ENCODE results near the gene NRXN3.

The NRXN3 gene

DNA sequence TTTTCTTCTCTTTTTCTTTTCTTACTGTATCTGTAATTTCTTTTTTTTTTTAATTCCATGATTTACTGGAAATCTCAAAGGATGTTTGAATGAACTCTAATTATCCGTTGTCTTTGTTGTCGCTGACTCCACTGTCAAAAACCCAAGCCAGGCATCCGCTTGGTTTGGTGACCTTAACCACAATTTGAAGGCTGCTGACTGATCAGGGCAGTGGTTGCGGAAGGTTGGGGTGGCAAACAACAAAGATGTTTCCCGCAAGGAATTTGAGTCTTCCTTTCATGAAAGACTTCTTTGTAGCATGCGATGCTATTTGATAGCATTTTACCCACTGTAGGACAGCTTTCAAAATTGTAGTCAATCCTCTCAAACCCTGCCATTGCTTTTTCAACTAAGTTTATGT, 1027.3 kb downstream of the NRXN3 start:
- TF ChIP-seq, protein P1, sequence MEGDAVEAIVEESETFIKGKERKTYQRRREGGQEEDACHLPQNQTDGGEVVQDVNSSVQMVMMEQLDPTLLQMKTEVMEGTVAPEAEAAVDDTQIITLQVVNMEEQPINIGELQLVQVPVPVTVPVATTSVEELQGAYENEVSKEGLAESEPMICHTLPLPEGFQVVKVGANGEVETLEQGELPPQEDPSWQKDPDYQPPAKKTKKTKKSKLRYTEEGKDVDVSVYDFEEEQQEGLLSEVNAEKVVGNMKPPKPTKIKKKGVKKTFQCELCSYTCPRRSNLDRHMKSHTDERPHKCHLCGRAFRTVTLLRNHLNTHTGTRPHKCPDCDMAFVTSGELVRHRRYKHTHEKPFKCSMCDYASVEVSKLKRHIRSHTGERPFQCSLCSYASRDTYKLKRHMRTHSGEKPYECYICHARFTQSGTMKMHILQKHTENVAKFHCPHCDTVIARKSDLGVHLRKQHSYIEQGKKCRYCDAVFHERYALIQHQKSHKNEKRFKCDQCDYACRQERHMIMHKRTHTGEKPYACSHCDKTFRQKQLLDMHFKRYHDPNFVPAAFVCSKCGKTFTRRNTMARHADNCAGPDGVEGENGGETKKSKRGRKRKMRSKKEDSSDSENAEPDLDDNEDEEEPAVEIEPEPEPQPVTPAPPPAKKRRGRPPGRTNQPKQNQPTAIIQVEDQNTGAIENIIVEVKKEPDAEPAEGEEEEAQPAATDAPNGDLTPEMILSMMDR (IDR thresholded peaks at IDR 0.05; ENCODE audit: borderline replicate concordance, insufficient read depth, low read depth, low read length) = no peak
- H3K4me3 ChIP-seq (ENCODE audit: low read depth, low read length) = no peak overlapping the region

DNA sequence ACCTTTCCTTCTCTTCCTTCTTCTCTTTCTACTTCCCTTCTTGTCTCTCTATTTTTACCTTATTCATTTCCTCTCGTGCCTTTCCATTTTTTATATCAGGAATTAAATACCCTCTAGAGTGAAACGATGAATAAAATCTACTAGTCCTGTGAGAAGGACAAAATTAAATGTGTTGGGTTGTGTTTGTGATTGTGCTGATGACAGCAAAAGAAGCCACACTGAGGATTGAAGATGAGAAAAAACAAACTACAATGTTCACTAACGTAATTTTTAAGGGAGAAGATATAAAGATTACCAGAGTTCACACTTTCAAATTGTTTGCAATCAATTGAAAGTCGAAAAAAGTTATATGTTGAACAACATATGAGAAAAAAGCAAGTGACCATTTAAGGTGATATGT, 1029.0 kb downstream of the NRXN3 start:
- H3K4me3 ChIP-seq (ENCODE audit: low read depth, low read length) = no peak overlapping the region
- TF ChIP-seq, protein P1 (IDR thresholded peaks at IDR 0.05; ENCODE audit: borderline replicate concordance, insufficient read depth, low read depth, low read length) = no peak

DNA sequence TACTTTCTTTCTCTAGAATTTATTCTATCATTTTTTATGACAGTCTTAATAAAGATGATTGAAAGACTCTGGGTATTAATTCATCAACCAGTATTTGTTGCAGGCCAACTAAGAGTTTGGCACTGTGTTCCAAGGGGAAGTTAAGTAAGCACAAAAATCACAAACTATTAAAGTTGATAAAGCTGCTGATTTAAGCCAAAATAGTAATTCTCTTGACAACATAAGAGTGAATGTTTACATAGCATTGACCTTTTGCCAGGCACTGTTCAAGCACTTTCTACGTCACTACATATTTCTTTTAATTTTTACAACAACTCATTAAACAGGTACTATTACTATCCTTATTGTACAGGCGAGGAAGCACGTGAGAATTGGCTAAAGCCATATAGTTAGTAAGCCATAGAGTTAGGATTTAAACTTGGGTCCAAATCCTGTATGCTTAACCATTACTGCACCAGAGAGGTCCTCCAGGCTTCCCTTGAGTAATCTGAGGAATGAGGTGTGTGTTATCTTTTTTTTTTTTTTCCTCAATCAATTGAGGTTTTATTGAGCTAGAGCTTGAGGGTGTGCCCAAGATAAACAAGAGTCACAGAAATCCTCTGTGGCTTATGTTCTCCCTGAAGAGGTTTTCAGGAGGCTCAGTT, 1031.5 kb downstream of the NRXN3 start:
- H3K4me3 ChIP-seq (ENCODE audit: low read depth, low read length) = no peak overlapping the region

DNA sequence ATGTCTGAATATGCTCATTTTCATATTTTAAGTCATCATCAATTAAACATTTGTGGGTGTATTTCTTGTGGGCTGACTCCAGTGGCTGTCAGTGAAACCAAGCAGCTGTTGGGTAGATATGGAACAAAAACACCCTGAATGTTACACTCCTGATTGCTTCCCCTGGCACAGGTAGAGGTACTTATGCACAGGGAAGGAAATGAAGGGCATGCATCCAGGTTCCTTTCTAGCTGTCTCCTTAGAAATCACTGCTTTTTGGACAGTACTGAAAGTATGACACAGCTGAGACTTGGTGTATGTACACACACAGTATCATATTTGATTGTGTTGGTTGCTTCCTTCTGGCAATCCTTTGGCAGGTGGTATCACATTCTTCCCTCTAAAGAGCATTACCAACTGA, 1034.4 kb downstream of the NRXN3 start:
- TF ChIP-seq, protein P1 (IDR thresholded peaks at IDR 0.05; ENCODE audit: borderline replicate concordance, insufficient read depth, low read depth, low read length) = no peak
- H3K4me3 ChIP-seq (ENCODE audit: low read depth, low read length) = no peak overlapping the region

More for the DNA sequence above, 1031.5 kb downstream of the NRXN3 start:
- TF ChIP-seq, protein P1 (IDR thresholded peaks at IDR 0.05; ENCODE audit: borderline replicate concordance, insufficient read depth, low read depth, low read length) = no peak

DNA sequence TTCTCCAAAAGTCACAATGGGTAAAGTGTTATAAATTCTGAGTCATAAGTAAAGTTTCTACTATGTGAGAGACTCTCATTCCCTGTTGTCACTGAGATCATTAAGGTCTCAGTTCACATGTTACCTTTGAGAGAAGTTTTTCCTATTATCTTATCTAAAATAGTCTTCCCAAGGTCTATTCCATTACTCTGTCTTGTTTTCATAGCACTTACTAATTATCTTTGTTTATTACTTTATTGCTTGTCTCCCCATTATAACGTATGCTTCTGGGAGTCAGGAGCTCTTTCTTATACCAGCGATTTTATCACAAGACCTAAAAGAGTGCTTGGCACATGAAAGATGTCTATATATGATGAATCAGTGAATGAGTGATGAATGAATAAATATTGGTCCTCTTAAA, 1039.2 kb downstream of the NRXN3 start:
- no peak overlapping the region for H3K4me3 ChIP-seq (ENCODE audit: low read depth, low read length)
- TF ChIP-seq, protein P1 (IDR thresholded peaks at IDR 0.05; ENCODE audit: borderline replicate concordance, insufficient read depth, low read depth, low read length) = no peak

DNA sequence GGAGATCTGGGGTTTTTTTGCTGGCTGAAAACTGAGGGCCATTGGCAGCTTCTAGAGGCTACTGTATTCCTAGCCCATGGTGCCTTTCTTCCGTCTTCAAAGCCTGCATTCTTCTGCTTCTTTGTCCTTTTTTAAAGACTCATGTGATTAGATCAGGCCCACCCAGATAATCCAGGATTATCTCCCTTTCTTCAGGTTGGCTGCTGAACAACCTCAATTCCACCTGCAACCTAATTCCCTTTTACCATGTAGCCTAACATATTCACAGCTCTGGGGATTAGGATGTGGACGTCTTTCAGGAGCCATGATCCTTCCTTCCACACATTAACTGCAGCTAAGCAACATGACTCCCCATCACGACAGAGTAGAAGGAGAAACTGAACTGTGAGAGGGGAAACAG, 1055.6 kb downstream of the NRXN3 start:
- H3K4me3 ChIP-seq (ENCODE audit: low read depth, low read length) = no peak overlapping the region
- TF ChIP-seq, protein P1 (IDR thresholded peaks at IDR 0.05; ENCODE audit: borderline replicate concordance, insufficient read depth, low read depth, low read length) = no peak

DNA sequence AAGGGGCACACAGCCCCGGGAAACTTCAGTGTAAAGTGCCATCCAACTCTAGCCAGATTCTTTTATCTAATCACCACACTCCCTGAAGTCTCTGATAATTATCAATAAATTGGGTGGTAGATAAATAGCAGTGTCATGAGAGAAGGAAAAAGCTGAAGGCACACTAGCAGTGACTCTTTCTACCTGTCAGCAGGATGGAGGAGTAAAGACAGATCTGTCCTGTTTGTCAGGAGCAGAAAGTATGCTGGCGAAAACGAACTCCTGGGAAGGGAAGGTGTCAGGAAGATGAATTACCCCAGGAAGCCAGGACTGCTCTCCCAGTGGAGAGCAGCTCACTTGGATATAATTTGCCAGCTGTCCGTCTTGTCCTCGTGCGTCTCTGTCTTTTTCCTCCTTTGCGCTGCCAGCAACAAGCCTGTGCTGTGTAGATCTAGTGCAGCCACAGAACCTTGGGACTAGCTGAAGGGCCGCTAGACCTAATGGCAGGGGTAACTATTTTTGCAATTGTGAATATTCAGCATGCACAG, 1059.3 kb downstream of the NRXN3 start:
- TF ChIP-seq, protein P1 (IDR thresholded peaks at IDR 0.05; ENCODE audit: borderline replicate concordance, insufficient read depth, low read depth, low read length) = no peak
- no peak overlapping the region for H3K4me3 ChIP-seq (ENCODE audit: low read depth, low read length)
